ENCODE data around the gene RPL18A.

DNA sequence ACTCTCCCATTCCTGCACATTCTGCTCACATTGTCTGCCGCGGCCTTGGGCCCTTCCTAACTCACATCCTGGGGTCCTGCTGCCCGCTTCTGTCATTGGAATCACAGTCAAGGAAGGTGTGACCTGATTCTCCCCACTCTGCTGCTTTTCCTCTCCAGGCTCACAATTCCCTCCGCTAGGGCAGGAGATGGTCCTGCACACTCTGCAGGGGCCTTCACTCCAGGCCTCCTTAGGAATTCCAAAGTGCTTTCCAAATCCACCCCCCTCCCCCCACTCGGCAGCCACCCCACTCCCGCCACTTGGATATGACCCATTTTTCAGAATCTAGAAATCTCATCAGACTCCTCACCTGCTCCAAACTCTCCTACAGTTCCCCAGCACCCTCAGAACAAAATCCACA is 9.0 kb downstream of the RPL18A start:
- TF ChIP-seq, protein P1, sequence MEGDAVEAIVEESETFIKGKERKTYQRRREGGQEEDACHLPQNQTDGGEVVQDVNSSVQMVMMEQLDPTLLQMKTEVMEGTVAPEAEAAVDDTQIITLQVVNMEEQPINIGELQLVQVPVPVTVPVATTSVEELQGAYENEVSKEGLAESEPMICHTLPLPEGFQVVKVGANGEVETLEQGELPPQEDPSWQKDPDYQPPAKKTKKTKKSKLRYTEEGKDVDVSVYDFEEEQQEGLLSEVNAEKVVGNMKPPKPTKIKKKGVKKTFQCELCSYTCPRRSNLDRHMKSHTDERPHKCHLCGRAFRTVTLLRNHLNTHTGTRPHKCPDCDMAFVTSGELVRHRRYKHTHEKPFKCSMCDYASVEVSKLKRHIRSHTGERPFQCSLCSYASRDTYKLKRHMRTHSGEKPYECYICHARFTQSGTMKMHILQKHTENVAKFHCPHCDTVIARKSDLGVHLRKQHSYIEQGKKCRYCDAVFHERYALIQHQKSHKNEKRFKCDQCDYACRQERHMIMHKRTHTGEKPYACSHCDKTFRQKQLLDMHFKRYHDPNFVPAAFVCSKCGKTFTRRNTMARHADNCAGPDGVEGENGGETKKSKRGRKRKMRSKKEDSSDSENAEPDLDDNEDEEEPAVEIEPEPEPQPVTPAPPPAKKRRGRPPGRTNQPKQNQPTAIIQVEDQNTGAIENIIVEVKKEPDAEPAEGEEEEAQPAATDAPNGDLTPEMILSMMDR (IDR thresholded peaks at IDR 0.05) = no peak
- TF ChIP-seq EZH2 (IDR thresholded peaks at IDR 0.05) = no peak

All from neural progenitor cell (in vitro differentiated cells).